Activated CD4-positive, alpha-beta memory T cell treated with anti-CD3 and anti-CD28 coated beads for 36 hours (primary cell): ENCODE measurements around the gene ATXN2. TPM values are rescaled to one million over a fixed set of nuclear protein-coding genes. Genes with fewer than 3 reads are reported as not detected.
"Not testable (repeated sequence)": the region's sequence is repeated elsewhere in the genome, so short reads cannot be mapped to it uniquely, and the experiment has no call there.

Source experiments
- CTCF ChIA-PET: fragments of 350-600 bp; sonication (Branson Sonifier 250); formaldehyde crosslinking; loops from one replicate; lab custom pipeline; 2021; ENCODE audit warnings: antibody characterized with exemption, inconsistent platforms; lab: Charles Lee
- POLR2A ChIA-PET: fragments of 350-600 bp; sonication (Branson Sonifier 250); formaldehyde crosslinking; loops from one replicate; lab custom pipeline; 2021; ENCODE audit warnings: antibody characterized with exemption; lab: Charles Lee
- DNase-seq: peaks from one replicate; pipeline ENCODE4 v3.0.0-alpha.2; 2020
- H3K27ac Mint-ChIP-seq: one replicate; pipeline ENCODE4 v1.8.0; 2021; ENCODE audit warnings: mixed read lengths
- H3K27me3 Mint-ChIP-seq: one replicate; pipeline ENCODE4 v1.8.0; 2021; ENCODE audit warnings: mixed read lengths
- H3K36me3 Mint-ChIP-seq: one replicate; pipeline ENCODE4 v1.8.0; 2021; ENCODE audit warnings: mixed read lengths
- H3K4me1 Mint-ChIP-seq: one replicate; pipeline ENCODE4 v1.8.0; 2021; ENCODE audit warnings: low read depth, mixed read lengths
- H3K4me3 Mint-ChIP-seq: one replicate; pipeline ENCODE4 v1.8.0; 2021; ENCODE audit warnings: mild to moderate bottlenecking, mixed read lengths
- H3K9me3 Mint-ChIP-seq: one replicate; pipeline ENCODE4 v1.8.0; 2021; ENCODE audit warnings: mixed read lengths
- intact Hi-C: fragments of 100-400 bp; cut with micrococcal nuclease; formaldehyde crosslinking; loops from one replicate; pipeline ENCODE4 v1.15.1; 2023
- total RNA-seq, 2 experiments: library from RNA; stranded (reverse); gene quantifications; one replicate each; pipeline ENCODE4 v1.2.3, GENCODE V29; 2021

ATXN2 gene
- total RNA-seq, 2 experiments from 2014 or later = 38.2 to 39.4 TPM

DNA sequence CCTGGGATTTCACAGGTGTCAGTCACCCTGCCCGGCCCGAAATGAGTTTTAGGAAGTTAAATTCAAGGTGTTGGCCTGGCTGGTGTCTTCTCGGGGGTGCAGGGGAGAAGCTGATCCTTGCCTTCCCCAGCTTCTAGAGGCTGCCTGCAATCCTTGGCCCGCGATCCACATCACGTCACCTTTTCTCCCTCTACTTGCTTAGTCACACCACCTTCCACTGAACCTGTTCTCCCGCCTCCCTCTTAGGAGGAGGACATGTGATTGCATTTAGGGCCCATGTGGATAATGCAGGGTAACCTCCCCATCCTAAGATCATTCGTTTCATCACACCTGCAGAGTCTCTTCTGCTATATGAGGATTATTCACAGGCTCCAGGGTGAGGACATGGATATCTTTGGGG is 25.4 kb upstream of the ATXN2 start:
- intact Hi-C loops = no loop called here
- Mint-ChIP-seq H3K4me3 (no peak overlapping the region), H3K27ac (no peak overlapping the region), H3K27me3 (no peaks in the 10 kb centered on the region), H3K4me1 (no peaks in the 10 kb centered on the region), H3K36me3 (no peaks in the 10 kb centered on the region), H3K9me3 (no peaks in the 10 kb centered on the region)
- DNase-seq = no peak
- CTCF ChIA-PET = no interaction called here
- POLR2A ChIA-PET = no interaction called here

DNA sequence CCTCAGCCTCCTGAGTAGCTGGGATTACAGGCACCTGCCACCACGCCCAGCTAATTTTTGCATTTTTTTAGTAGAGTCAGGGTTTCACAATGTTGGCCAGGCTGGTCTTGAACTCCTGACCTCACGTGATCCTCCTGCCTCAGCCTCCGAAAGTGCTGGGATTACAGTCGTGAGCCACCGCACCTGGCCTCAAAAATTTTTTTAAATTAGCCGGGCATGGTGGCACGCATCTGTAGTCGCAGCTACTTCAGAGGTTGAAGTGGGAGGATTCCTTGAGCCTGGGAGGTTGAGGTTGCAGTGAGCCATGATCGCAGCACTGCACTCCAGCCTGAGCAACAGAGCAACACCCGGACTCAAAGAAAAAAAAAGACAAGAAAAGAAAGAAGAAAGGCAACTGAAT is 18.7 kb upstream of the ATXN2 start:
- DNase-seq, H3K36me3 Mint-ChIP-seq, H3K27me3 Mint-ChIP-seq, H3K27ac Mint-ChIP-seq, H3K4me3 Mint-ChIP-seq, intact Hi-C loops, H3K9me3 Mint-ChIP-seq, CTCF ChIA-PET, H3K4me1 Mint-ChIP-seq: not testable (repeated sequence)
- POLR2A ChIA-PET = interaction anchor here (0.7 kb wide), 1 partner anchor 19 kb away, joined by 4 read pairs; no protein-coding TSS in a partner anchor

DNA sequence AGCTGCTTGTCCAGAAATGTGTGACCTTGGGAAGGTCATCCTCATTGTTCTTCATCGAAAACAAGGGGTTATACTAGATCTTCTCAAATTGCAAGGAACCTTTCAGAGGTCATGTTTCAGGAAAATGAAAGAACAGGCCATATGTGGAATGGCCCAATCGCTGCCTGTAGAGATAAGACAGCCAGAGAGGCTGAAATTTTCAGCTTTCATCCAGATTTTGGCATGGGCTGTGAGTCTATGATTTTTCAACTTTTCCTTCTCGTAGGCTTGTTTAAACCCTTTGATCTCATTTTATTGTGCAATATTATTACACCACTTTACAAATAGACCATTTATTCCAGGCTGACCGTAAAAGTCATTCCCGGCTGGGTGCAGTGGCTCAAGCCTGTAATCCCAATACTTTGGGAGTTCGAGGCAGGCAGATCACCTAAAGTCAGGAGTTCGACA is 17.1 kb upstream of the ATXN2 start:
- no peaks in the 10 kb centered on the region for H3K9me3 Mint-ChIP-seq

DNA sequence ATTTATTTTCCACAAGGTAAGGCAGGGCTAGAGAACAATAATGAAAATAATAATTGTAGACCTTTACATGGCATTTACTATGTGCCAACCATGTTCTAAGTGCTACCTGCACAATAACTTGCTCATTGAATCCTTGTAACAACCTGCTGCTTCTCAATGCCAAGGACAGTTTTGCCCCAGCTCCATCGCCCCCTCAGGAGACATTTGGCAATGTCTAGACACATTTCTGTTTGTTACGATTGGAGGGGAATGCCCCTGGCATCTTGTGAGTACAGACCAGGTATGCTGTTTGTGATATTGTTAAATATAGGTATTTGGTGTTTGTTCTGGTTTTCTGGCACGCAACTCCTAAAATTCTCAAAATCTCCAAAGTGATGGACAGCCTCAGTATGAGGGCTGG is 8.1 kb upstream of the ATXN2 start:
- H3K4me3 Mint-ChIP-seq = no peak overlapping the region

More for the DNA sequence above, 17.1 kb upstream of the ATXN2 start:
- Mint-ChIP-seq H3K36me3 (no peaks in the 10 kb centered on the region), H3K4me1 (no peaks in the 10 kb centered on the region), H3K27me3 (no peaks in the 10 kb centered on the region), H3K4me3 (no peak overlapping the region), H3K27ac (no peak overlapping the region)
- ChIA-PET CTCF (interaction anchor here (0.6 kb wide), 1 partner anchor 12 kb away, joined by 3 read pairs; no protein-coding TSS in a partner anchor), POLR2A (no interaction called here)
- DNase-seq = no peak
- intact Hi-C loops = no loop called here

DNA sequence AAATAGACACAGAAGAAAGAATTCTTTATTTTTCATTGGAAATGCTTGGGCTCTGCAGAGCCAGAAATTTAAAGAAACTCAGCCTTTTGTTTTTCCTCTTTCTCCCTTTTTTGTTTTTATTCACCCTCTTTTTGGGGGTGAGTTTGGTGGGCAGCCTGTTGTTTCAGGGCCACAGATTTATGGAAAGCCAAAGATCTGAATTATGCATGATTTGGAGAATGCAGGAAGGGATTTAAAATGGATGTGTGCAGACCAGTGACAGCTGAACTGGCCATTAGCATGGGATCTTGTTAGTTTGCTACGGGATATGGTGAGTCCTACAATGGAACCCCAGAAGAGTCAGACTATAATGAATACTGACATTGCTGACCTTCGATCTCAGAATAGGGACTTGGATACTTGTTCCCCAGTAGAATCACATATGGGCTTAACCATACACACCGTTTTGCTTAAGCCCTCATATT is 7.7 kb upstream of the ATXN2 start:
- no peaks in the 10 kb centered on the region for H3K4me1 Mint-ChIP-seq
- CTCF ChIA-PET = interaction anchor here (0.6 kb wide), 1 partner anchor 717 kb away, joined by 3 read pairs; no protein-coding TSS in a partner anchor
- no peak overlapping the region for H3K27ac Mint-ChIP-seq
- no peaks in the 10 kb centered on the region for H3K9me3 Mint-ChIP-seq
- H3K27me3 Mint-ChIP-seq = no peaks in the 10 kb centered on the region
- intact Hi-C loops = no loop called here
- POLR2A ChIA-PET = no interaction called here
- no peaks in the 10 kb centered on the region for H3K36me3 Mint-ChIP-seq
- no peak overlapping the region for H3K4me3 Mint-ChIP-seq
- no peak for DNase-seq

More for the DNA sequence above, 8.1 kb upstream of the ATXN2 start:
- no peaks in the 10 kb centered on the region for H3K9me3 Mint-ChIP-seq
- H3K36me3 Mint-ChIP-seq = no peaks in the 10 kb centered on the region
- no peaks in the 10 kb centered on the region for H3K4me1 Mint-ChIP-seq
- ChIA-PET CTCF (no interaction called here), POLR2A (no interaction called here)
- no peak overlapping the region for H3K27ac Mint-ChIP-seq
- intact Hi-C loops = no loop called here
- DNase-seq = no peak
- no peaks in the 10 kb centered on the region for H3K27me3 Mint-ChIP-seq

DNA sequence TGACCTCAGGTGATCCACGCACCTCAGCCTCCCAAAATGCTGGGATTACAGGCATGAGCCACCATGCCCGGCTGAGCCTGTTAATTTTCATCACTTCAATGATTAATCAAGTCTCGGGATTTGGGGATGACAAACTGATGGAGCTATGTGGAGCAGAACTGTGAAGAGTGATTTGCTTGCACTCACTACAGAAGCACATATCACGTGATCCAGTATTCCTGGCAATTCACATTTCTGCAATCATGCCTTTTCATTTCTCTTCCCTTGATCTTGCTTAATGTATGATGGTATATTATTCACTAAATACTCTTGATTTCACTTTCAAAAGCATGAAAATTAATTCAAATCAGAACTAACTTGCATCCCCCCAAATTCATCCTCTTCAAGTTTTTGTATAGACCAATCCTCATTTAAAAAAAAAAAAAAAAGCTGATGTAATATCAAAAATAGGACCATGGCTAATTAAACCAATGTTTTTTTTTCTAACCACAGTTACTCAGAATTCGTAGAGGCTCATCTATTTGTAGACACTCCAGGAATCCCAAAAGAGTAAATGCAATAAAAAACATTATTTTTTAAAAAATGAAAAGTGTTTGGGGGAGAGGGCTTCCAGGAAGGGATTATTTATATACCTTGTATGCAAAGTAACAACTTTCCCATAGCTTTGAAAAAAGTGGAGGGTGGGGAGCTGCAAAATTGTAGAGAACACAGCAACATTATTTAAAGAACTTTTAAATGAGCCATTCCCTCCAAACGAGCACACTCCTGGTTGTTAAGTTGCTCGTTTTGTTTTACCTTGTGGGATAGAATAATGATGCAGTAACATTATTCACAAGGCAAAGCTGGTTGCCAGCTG is 7.0 kb upstream of the ATXN2 start:
- CTCF ChIA-PET = interaction anchor here (0.6 kb wide), 1 partner anchor 716 kb away, joined by 3 read pairs; no protein-coding TSS in a partner anchor

DNA sequence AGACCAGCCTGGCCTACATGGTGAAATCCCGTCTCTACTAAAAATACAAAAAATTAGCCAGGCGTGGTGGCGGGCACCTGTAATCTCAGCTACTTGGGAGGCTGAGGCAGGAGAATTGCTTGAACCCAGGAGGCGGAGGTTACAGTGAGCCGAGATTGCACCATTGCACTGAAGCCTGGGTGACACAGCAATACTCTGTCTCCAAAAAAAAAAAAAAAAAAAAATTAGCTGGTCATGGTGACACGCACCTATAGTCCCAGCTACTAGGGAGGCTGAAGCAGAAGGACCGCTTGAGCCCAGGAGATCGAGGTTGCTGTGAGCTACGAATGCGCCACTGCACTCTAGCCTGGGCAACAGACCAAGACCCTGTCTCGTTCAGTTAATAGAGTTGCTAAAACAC is 3.7 kb upstream of the ATXN2 start:
- H3K4me3 Mint-ChIP-seq, DNase-seq, POLR2A ChIA-PET, H3K36me3 Mint-ChIP-seq, intact Hi-C loops, H3K9me3 Mint-ChIP-seq, H3K4me1 Mint-ChIP-seq, CTCF ChIA-PET, H3K27me3 Mint-ChIP-seq, H3K27ac Mint-ChIP-seq: not testable (repeated sequence)

More for the DNA sequence above, 7.0 kb upstream of the ATXN2 start:
- no peaks in the 10 kb centered on the region for H3K27me3 Mint-ChIP-seq
- H3K4me3 Mint-ChIP-seq = no peak overlapping the region
- intact Hi-C loops = no loop called here
- POLR2A ChIA-PET = no interaction called here
- H3K36me3 Mint-ChIP-seq = no peaks in the 10 kb centered on the region
- H3K27ac Mint-ChIP-seq = no peak overlapping the region
- H3K4me1 Mint-ChIP-seq = no peaks in the 10 kb centered on the region
- H3K9me3 Mint-ChIP-seq = no peaks in the 10 kb centered on the region
- no peak for DNase-seq

DNA sequence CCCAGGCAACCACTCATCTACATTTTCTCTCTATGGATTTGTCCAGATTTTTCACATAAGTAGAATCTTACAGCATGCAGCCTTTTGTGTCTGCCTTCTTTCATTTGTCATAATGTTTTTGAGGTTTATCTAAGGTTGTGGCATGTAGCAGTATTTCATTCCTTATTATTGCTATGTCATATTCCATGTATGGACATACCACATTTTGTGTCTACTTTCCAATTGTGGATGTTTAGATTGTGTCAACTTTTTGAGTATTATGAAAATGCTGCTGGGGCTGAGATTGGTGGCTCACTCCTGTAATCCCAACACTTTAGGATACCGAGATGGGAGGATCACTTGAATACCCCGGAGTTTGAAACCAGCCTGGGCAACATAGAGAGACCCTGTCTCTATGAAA is 3.2 kb upstream of the ATXN2 start:
- Mint-ChIP-seq H3K9me3 (no peaks in the 10 kb centered on the region), H3K36me3 (peaks cover 2% of the 10 kb centered on the region), H3K4me1 (peaks cover 5% of the 10 kb centered on the region), H3K4me3 (no peak overlapping the region), H3K27ac (no peak overlapping the region), H3K27me3 (no peaks in the 10 kb centered on the region)
- ChIA-PET POLR2A (no interaction called here), CTCF (no interaction called here)
- no peak for DNase-seq
- intact Hi-C loops = no loop called here

DNA sequence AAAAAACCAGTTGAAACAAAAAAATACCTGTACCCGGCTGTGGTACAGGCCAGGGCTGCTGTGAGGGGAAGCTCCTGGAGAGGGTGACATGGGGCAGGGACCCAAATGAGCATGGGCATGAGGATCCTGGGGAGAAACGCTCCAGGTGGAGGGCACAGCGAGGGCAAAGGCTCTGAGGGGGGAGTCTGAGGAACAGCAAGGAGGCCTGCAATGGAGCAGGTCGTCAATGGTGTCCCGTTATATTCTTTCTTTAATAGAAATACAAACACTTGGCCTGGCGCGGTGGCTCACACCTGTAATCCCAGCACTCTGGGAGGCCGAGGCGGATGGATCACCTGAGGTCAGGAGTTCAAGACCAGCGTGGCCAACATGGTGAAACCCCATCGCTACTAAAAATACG is 1.9 kb upstream of the ATXN2 start:
- CTCF ChIA-PET = interaction anchor here (0.6 to 0.7 kb wide), 2 partner anchors 83 to 231 kb away, joined by 3 read pairs; no protein-coding TSS in a partner anchor
- POLR2A ChIA-PET, H3K27ac Mint-ChIP-seq, intact Hi-C loops, DNase-seq, H3K4me3 Mint-ChIP-seq, H3K36me3 Mint-ChIP-seq, H3K9me3 Mint-ChIP-seq, H3K27me3 Mint-ChIP-seq: not testable (repeated sequence)
- peaks cover 16% of the 10 kb centered on the region for H3K4me1 Mint-ChIP-seq

DNA sequence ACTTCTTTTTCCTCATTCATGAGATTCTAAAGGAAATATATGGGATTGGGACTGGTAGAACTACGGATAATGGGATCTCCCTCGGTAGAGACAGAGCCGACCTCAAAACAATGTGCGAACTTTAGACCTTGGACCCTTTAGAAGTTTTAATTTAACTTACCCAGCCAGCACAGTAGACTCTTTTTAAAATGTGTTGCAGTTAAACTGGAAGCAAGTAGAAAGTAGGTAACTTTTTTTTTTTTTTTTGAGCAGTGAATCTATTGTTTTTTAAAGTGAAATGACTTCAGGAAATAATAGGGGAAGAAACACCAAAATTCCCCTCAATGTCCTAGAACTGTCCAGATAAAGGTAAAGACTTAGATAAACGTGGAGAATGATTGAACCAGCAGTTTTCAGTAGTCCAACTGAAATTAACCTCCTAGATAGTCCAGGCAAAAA is 1.1 kb upstream of the ATXN2 start:
- intact Hi-C loops = no loop called here
- POLR2A ChIA-PET = interaction anchor here (0.6 kb wide), 1 partner anchor 110 kb away, joined by 4 read pairs; no protein-coding TSS in a partner anchor
- peaks cover 21% of the 10 kb centered on the region for H3K4me1 Mint-ChIP-seq
- no peaks in the 10 kb centered on the region for H3K9me3 Mint-ChIP-seq
- no peaks in the 10 kb centered on the region for H3K27me3 Mint-ChIP-seq
- peak overlapping the region; percentile 85 for H3K4me3 Mint-ChIP-seq
- no peak for DNase-seq
- peaks cover 3% of the 10 kb centered on the region for H3K36me3 Mint-ChIP-seq
- CTCF ChIA-PET = no interaction called here
- H3K27ac Mint-ChIP-seq = peak overlapping the region; percentile 89

DNA sequence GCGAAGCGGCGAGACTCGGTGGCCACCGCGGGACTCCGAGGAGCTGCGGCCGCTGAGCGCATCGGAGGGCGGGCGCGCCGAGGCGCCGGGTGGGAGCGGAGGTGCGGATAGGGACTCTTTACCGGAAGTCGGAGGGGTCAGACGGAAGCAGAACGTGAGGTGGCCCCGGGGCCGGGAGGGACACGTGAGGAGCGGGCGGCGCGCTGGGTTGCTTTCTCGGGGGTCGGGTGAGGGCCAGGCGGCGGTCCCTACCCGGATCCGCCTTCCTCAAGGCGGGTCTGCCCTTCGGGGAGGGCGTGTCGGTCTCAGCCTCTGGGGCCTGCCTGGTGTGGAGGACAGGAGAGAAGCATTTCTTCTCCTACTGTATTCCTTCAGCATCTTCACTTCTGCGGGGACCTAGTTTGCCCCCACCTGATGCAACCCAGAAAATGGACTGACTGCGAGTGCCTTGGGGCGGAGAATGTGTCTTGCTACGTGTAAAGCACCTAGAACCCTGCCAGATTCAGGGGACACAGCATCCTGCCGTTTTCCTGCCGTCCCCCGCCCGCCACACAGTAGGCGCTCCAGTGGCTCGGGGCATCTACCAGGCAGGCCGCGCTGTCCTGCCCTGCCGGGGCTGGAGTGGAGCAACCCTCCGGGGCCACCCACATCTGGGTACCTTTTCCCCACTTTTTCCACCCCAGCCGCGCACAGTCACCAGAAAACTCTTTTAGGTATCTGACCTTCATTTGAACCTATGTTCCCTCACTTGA is 514 bp upstream of the ATXN2 start:
- Mint-ChIP-seq H3K9me3 (no peaks in the 10 kb centered on the region), H3K27me3 (no peaks in the 10 kb centered on the region), H3K4me3 (peak overlapping the region; percentile 85), H3K36me3 (peaks cover 3% of the 10 kb centered on the region), H3K4me1 (peaks cover 26% of the 10 kb centered on the region), H3K27ac (peak overlapping the region; percentile 89)
- POLR2A ChIA-PET = interaction anchor here (1.1 kb wide), 1 partner anchor 86 kb away, joined by 5 read pairs; the partner anchor contains the start of genes ACAD10 and BRAP
- intact Hi-C loops = loop anchor here (5.0 to 10.0 kb wide), 4 partner anchors 52 to 415 kb away; partner anchors contain the start of genes ACAD10, BRAP, ERP29 and SH2B3
- CTCF ChIA-PET = no interaction called here
- peak; percentile 89 for DNase-seq
